Epithelial cell of esophagus (primary cell): ENCODE results near the gene C11orf42.

Experiments used
- DNase-seq: peaks from one replicate; pipeline ENCODE4 v3.0.0; 2010; ENCODE audit warnings: low read depth
- H3K4me3 ChIP-seq: 2 replicates; pipeline ENCODE4 v1.5.1; 2011; ENCODE audit warnings: mild to moderate bottlenecking, low read length, control low read depth
- TF ChIP-seq, protein P1 (sequence below): IDR thresholded peaks from 2 replicates; pipeline ENCODE4 v1.5.1; 2011; ENCODE audit warnings: low read depth, mild to moderate bottlenecking, low read length, control low read depth, inconsistent platforms; ENCODE audit not compliant: insufficient read depth; ENCODE audit errors: missing control alignments

The C11orf42 gene

DNA sequence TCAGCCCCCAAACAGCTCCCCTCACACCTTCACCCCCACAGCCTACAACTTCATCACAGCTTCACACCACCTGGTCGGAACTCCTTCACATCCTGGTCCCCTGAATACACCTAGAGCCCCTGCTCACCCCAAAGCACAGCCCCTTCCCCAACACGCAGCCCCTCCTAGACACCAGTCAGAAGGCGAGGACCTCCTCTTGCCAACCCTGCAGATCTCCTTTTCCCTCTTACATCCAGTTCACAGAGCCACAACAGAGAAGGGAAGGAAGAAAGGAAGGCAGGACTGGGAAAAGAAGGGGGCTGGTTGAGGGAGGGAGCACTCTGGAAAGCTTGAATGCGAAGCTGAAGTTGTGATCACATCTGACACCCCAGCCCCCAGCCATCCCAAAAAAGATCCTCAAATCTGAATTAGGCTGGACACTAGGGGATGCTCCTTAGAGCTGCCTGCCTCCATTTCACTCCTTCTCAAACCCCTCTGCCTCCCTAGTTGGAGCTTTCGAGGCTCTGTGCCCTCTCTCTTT, 54.9 kb downstream of the C11orf42 start:
- no peak for DNase-seq
- no peak overlapping the region for H3K4me3 ChIP-seq
- TF ChIP-seq, protein P1, sequence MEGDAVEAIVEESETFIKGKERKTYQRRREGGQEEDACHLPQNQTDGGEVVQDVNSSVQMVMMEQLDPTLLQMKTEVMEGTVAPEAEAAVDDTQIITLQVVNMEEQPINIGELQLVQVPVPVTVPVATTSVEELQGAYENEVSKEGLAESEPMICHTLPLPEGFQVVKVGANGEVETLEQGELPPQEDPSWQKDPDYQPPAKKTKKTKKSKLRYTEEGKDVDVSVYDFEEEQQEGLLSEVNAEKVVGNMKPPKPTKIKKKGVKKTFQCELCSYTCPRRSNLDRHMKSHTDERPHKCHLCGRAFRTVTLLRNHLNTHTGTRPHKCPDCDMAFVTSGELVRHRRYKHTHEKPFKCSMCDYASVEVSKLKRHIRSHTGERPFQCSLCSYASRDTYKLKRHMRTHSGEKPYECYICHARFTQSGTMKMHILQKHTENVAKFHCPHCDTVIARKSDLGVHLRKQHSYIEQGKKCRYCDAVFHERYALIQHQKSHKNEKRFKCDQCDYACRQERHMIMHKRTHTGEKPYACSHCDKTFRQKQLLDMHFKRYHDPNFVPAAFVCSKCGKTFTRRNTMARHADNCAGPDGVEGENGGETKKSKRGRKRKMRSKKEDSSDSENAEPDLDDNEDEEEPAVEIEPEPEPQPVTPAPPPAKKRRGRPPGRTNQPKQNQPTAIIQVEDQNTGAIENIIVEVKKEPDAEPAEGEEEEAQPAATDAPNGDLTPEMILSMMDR, result no peak
